Body of pancreas (tissue), 4 donors: Measurements from ENCODE around the gene TSSK2.

Experiments
- POLR2A ChIP-seq, 3 donors: fragments of 450-650 bp; IDR thresholded peaks; one replicate each; pipeline ENCODE4 v1.6.1; 2016; ENCODE audit warnings: antibody characterized with exemption in 3 of 3, mild to moderate bottlenecking in 2 of 3
- TF ChIP-seq, protein P1 (sequence below), 7 experiments: fragments of 450-650 bp in 4 of 7; fragments of 200-600 bp in 3 of 7; sonication (generic) in 3 of 7; IDR thresholded peaks; one replicate each; pipeline ENCODE4 v1.5.1; 2016 to 2019; ENCODE audit warnings: antibody characterized with exemption in 7 of 7

DNA sequence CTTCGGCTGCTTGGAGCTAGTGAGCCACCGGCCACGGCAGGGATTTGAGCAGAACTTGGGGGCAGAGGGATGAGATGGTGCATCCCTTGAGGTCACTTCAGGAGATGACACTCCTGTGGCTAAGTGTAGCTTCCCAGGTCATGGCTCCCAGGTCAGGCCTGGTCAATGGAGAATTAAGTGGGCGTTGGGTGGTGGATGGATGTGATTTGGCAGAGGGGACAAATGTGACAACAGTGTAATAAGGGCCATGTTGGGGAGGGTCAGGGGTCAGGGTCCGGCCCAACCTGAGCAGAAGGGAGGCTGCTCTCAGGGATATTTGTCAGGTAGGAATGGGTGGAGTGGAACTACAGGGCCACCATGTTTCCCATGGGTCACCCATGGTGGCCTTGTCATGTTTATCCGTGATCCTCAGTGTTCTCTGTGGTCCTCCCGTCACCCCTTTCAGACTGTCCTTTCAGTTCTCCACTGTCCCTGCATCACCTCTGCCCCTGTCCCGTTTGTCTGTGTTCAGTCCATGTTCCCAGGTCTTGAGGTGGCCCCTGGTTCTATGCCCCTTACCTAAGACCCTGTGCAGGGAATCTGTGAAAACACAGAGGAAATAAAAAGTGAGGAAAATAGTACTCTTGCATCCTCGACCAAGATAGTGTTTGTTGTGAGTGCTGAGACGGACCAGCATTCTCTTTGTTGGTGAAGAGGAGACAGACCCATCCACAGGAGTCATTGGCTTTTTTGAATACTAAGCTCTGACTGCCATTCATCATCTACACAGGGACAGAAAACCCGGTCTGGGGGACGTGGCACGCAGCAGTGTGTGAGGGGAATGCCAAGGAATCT lies 41.3 kb downstream of the TSSK2 start:
- TF ChIP-seq, protein P1, sequence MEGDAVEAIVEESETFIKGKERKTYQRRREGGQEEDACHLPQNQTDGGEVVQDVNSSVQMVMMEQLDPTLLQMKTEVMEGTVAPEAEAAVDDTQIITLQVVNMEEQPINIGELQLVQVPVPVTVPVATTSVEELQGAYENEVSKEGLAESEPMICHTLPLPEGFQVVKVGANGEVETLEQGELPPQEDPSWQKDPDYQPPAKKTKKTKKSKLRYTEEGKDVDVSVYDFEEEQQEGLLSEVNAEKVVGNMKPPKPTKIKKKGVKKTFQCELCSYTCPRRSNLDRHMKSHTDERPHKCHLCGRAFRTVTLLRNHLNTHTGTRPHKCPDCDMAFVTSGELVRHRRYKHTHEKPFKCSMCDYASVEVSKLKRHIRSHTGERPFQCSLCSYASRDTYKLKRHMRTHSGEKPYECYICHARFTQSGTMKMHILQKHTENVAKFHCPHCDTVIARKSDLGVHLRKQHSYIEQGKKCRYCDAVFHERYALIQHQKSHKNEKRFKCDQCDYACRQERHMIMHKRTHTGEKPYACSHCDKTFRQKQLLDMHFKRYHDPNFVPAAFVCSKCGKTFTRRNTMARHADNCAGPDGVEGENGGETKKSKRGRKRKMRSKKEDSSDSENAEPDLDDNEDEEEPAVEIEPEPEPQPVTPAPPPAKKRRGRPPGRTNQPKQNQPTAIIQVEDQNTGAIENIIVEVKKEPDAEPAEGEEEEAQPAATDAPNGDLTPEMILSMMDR (IDR thresholded peaks at IDR 0.05), result no peak
- no peak for TF ChIP-seq POLR2A (IDR thresholded peaks at IDR 0.05)
